HG03457 (cell line): ENCODE measurements around the gene POLA1.

ENCODE experiments used
- ATAC-seq: cut with Tn5 transposase; IDR thresholded peaks from one replicate; pipeline ENCODE4 v1.9.1; 2021; ENCODE audit warnings: moderate number of reproducible peaks; ENCODE audit not compliant: unreplicated experiment

The POLA1 gene

GRCh38 chrX:24876530-24877287, 183.0 kb downstream of the POLA1 start:
- no peak for ATAC-seq

- no peak for ATAC-seq
Observed at GRCh38 chrX:24877288-24877664, 183.6 kb downstream of the POLA1 start.

DNA sequence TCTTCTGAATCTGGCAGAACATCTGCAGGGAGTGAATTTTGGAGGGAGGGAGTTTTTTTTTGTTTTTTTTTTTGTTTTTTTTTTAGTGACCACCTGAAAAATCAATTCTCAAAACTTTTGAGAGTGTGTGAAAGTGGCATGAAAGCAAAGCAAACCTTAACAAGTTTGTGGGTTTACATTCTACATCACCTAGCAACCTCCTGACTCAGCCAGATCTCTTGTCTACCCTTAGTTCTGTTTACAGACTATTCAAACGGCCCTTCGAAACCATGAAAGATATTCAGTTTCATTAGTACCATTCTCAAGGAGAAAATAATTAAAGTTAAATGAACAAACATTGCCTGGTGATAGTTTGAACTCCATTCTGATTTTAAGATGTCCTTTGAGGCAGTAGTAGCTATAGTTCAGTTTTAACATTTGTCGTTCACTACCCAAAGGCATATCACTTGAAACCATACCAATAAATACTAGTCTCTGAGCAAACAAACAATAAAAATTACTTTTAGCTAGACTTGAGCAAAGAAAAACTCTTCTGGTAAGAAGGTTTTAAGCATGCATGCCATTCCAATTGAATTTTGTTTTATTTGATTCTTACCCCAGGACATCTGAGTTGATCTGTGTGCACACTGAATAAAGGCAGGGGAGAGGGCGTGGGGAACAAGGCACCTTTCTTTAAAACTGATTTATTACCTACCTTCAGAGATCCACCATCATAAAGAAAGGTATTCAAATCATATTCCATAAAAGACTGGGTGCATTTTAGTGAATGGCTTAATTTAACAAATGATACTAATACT, 184.3 kb downstream of the POLA1 start:
- no peak for ATAC-seq

GRCh38 chrX:24879679-24880078, 186.0 kb downstream of the POLA1 start:
- no peak for ATAC-seq

GRCh38 chrX:24886916-24887315, 193.2 kb downstream of the POLA1 start:
- no peak for ATAC-seq

- ATAC-seq = no peak
Observed at GRCh38 chrX:24890677-24891076, 197.0 kb downstream of the POLA1 start.

DNA sequence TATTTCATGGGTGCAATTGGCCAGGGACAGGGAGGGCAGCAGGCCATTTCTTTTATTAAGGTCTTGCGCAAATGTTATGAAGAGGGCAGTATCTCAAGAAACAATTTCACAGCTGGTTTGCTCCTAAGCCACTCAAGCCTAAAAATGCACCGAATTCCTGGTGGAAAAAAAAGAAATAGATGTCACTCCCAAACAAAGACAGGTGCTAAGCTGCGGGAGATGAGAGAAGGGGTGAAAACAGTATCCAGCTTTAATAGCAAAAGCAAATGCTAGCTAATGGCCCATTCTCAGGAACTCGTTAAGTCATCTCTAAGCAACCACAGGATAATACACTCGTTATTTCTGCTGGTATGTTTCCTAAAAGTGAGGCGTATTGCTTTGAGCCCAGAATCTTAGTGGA, 205.7 kb downstream of the POLA1 start:
- no peak for ATAC-seq

GRCh38 chrX:24900234-24900633, 206.5 kb downstream of the POLA1 start:
- ATAC-seq = no peak

DNA sequence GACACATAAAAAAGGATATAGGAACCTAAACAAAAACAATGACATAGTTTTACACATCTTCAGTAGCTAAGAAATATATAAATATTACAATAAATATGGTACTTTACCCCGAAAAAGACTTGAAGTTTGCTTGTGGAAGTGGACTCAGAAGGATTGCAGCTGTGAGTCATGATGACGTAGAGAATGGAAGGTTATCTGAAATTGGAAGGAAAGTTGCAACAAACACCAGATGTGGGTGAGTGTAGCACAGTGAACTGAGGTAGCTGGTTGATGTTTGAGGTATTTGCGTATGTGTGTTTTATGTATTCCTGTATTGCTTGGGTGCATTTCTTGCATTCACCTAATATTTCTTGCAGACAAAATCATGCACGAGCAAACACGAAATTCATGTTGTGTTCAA, 209.1 kb downstream of the POLA1 start:
- no peak for ATAC-seq

GRCh38 chrX:24918715-24919114, 225.0 kb downstream of the POLA1 start:
- no peak for ATAC-seq

DNA sequence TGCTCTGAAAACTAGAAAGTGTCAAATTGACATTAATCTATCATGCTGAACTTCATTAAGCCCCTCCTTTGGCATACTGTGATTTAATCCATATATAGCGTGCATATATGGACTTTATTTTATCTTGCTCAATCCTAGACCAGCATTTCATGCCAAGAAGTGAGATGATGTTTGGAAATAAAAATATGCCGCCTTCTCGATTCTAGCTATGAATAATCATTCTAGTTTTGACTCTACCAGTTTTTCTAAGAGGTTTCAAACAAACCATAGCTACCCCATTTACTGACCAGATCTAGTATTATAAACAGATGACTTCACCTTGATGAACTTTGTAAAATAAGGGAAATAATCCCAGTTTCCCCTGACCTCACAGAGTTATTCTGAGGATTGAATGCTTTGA, 227.1 kb downstream of the POLA1 start:
- no peak for ATAC-seq

GRCh38 chrX:24925430-24925829, 231.7 kb downstream of the POLA1 start:
- no peak for ATAC-seq

GRCh38 chrX:24927372-24927771, 233.7 kb downstream of the POLA1 start:
- no peak for ATAC-seq

DNA sequence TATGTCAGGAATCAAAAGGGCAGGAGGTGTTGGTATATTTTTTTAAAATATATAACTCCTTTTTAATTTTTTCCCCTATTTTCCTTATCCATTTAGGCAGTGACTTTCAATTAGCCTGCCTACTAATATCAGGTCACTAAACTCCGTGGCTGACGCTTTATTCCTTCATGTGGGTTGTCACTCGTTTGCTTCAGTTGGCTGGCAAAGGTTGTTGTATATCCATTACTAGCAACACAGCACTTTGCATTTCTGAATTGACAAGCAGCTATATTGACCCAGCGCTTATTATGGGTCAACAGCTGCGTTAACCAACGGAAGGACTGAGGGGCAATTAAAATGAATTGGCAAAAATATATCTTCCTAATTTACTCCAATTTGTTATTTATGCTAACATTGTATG, 234.4 kb downstream of the POLA1 start:
- ATAC-seq = no peak

GRCh38 chrX:24934279-24934678, 240.6 kb downstream of the POLA1 start:
- no peak for ATAC-seq

DNA sequence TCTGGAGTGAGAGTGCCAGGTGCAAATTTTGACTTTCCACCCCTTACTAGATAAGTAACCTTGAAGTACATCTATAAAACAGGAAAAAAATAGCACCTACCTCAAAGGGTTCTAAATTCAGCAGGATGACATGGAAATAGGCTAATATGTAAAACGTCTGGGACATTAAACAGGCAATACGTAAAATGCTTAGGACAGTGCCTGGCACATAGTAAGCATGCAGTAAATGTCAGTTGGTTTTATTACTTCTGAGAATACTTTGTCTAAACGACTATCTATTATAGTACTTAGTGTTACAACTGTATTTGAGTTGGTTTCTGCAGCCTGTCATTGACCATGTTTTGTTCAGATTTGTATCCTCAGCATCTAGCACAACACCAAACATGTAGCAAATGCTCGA, 251.3 kb downstream of the POLA1 start:
- no peak for ATAC-seq

DNA sequence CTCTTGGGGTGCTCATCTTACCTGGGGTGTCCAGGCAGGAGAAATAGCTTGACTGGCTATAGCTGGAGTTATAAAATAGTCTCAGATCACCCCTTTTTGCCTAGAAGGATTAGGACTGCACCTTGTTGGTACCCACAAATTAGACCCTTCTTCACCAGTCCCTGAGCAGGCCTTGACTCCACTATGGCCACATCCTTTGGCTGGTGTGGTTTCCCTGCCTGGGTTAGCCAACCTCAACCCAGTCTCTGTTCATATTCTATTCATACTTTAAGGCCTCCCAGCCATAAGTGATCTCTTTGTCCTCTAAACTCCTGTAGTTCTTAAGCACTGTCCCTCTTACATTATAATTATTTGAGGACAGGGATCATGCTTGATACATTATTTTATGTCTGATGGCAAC, 252.7 kb downstream of the POLA1 start:
- ATAC-seq = no peak

DNA sequence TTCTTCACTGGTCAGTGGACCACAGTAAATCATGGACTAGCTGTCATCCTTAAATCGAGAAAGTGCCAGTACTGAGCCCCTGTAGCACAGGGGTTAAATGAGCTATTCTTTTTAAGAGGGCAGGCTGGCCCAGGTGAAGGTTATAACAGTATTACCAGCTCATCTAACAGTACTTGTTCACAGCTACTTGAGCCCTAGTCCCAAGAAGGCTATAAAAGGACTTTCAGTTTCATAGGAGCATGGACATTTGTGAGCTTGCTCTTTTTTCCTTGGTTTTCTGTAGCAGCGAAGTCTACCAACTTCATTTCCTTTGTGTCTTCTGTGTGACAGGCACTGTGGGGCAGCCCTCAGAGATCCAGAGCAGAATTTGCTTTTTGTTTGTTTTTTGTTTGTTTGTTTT, 261.0 kb downstream of the POLA1 start:
- no peak for ATAC-seq

DNA sequence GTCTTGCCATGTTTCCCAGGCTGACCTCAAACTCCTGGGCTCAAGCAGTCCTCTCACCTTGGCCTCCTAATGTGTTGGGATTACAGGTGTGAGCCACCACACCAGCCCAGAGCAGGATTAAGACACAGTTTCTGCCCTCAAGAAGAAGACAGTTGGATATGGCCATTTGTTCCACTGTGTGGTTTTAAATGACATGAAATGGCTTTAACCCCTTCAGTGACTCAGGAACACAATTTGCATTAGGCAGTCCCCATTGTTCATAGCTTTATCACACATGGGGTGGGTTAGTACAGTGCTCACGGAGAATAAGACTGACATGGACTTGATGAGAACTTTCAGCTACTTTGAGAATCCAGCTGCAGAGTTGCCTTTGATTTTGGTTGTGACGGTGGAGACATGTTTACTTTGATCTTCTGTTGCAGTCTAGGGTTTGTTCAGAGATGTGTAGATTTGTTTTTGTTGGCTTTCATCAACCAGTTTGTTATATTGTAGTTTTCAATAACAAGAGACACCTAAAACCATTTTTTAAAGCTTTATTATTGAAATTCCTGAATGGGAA, 261.7 kb downstream of the POLA1 start:
- no peak for ATAC-seq

DNA sequence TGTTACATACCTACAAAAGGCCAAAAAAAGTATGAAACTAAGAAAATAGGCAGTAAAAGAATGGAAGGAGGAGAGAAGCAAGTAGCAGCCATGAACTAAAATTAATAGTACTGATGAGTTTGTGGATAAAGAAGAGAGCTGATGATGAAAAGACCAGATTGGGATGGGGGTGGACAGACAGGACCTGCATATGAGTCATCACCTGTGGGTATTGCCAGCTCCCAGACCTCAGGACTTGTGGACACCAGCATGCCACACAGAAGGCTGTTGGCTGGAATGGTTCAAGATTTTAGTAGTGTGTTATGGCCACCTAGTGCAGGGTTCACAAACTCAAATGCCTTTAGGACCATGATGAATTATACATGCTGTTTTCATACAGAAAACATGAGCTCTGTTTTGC, 263.1 kb downstream of the POLA1 start:
- no peak for ATAC-seq

DNA sequence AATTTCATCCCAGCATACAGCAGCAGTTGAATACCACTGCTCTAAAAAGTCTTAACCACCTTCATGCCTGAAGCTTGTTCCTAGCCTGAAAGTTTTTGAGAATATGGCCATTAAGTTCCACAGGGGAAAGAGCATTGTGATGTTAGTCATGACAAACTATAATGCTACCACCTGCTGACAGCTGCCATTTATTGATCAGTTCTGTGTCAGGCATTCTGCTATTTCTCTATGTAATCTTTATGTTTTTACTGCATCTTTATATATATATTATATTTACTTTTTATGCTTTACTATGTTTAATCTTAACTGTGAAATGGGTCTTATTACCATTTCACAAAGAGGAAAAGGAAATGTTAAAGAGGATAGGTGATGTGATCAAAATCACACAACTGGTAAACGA, 268.1 kb downstream of the POLA1 start:
- no peak for ATAC-seq

- no peak for ATAC-seq
Observed at GRCh38 chrX:24963823-24964222, 270.1 kb downstream of the POLA1 start.
